K562 (cell line): ENCODE data around the gene FLAD1. TPM values are rescaled to one million over a fixed set of nuclear protein-coding genes. Genes with fewer than 3 reads are reported as not detected.

Source experiments
- CHD4 ChIP-seq: fragments of 200-600 bp; sonication (generic); IDR thresholded peaks from 3 replicates; pipeline ENCODE4 v1.6.1; 2012; ENCODE audit warnings: low read depth, mild to moderate bottlenecking, mixed read lengths, low read length, inconsistent platforms; ENCODE audit not compliant: insufficient read depth, insufficient replicate concordance, poor library complexity, severe bottlenecking
- ELF2 ChIP-seq: fragments of 250-450 bp; sonication (Bioruptor Pico); IDR thresholded peaks from 2 replicates; pipeline ENCODE4 v1.5.0; 2021; ENCODE audit warnings: mild to moderate bottlenecking
- EZH2 ChIP-seq: IDR thresholded peaks from 2 replicates; pipeline ENCODE4 v1.6.1; 2012; ENCODE audit warnings: low read depth, mild to moderate bottlenecking, inconsistent platforms, low read length, borderline replicate concordance
- HIVEP1 ChIP-seq: fragments of 250-450 bp; sonication (Bioruptor Pico); IDR thresholded peaks from 2 replicates; pipeline ENCODE4 v1.4.0; 2020; ENCODE audit warnings: mild to moderate bottlenecking
- JUND ChIP-seq, 2 experiments: IDR thresholded peaks; 2 replicates in 1 of 2; 3 replicates in 1 of 2; pipeline ENCODE4 v1.6.1; 2011; ENCODE audit warnings: borderline replicate concordance in 2 of 2, low read depth in 2 of 2, low read length in 2 of 2, improper control_type of control experiment in 1 of 2, missing biosample characterization in 1 of 2, missing genetic modification characterization in 1 of 2, missing genetic modification reagents in 1 of 2
- NBN ChIP-seq: fragments of 450-650 bp; IDR thresholded peaks from 2 replicates; pipeline ENCODE4 v1.6.1; 2016; ENCODE audit warnings: low read depth, mild to moderate bottlenecking
- NFATC3 ChIP-seq: fragments of 450-650 bp; IDR thresholded peaks from 2 replicates; pipeline ENCODE4 v1.6.1; 2017; ENCODE audit warnings: mild to moderate bottlenecking
- NR2C2 ChIP-seq, 2 experiments: fragments of 200-800 bp in 1 of 2; sonication (Bioruptor generic) in 1 of 2; sonication (generic) in 1 of 2; formaldehyde crosslinking in 1 of 2; IDR thresholded peaks; 2 replicates each; pipeline versions ENCODE4 v1.6.1 to v1.8.0; 2016 to 2022; ENCODE audit warnings: mild to moderate bottlenecking in 1 of 2, missing compliant biosample characterization in 1 of 2, missing genetic modification characterization in 1 of 2, missing genetic modification reagents in 1 of 2
- PRPF4 ChIP-seq: fragments of 200-400 bp; formaldehyde crosslinking; IDR thresholded peaks from one replicate; pipeline ENCODE4 v1.6.1; 2017; ENCODE audit warnings: low read length, low read depth, mild to moderate bottlenecking; ENCODE audit not compliant: insufficient read depth, poor library complexity, severe bottlenecking
- RUNX1 ChIP-seq: sonication (generic); IDR thresholded peaks from 2 replicates; pipeline ENCODE4 v1.6.1; 2016; ENCODE audit warnings: antibody characterized with exemption, low read depth
- STAT5B ChIP-seq: fragments of 250-450 bp; sonication (Bioruptor Pico); IDR thresholded peaks from 2 replicates; pipeline ENCODE4 v1.8.0; 2021; ENCODE audit warnings: mild to moderate bottlenecking, inconsistent platforms
- TAL1 ChIP-seq: fragments of 450-650 bp; IDR thresholded peaks from 2 replicates; pipeline ENCODE4 v1.6.1; 2016; ENCODE audit warnings: mild to moderate bottlenecking
- TEAD1 ChIP-seq, 2 experiments: fragments of 450-650 bp in 1 of 2; sonication (generic) in 1 of 2; formaldehyde crosslinking; IDR thresholded peaks; 2 replicates each; pipeline versions ENCODE4 v1.4.0 to v1.8.0; 2020 to 2022; ENCODE audit warnings: mild to moderate bottlenecking in 2 of 2, missing genetic modification reagents in 1 of 2
- ZNF584 ChIP-seq: fragments of 200-800 bp; sonication (Bioruptor generic); IDR thresholded peaks from 2 replicates; pipeline ENCODE4 v1.6.1; 2016; ENCODE audit warnings: low read depth, mild to moderate bottlenecking, missing genetic modification characterization, missing compliant biosample characterization
- polyA plus RNA-seq, 8 experiments: library from polyadenylated mRNA; depleted of rRNA in 4 of 8; stranded (reverse) in 5 of 8; unstranded in 3 of 8; fragments of >200 nt; fragmentation: Nextera tagmentation in 2 of 8; fragmentation: Illumina TruSeq in 1 of 8; extraction: Ambion mirVana in 2 of 8; extraction: Trizol in 1 of 8; gene quantifications; 2 replicates each; pipeline versions ENCODE4 v1.2.1 to v1.2.3, GENCODE V29; 2011 to 2014; ENCODE audit warnings: inconsistent platforms in 1 of 8, missing spikeins in 1 of 8
- total RNA-seq, 7 experiments: library from RNA; depleted of rRNA in 6 of 7; stranded (reverse); fragments of >200 nt in 6 of 7; fragmentation: Illumina TruSeq in 2 of 7; extraction: Trizol in 2 of 7; gene quantifications; 2 replicates each; pipeline versions ENCODE4 v1.2.1 to v1.2.3, GENCODE V29; 2011 to 2021; ENCODE audit warnings: low replicate concordance in 1 of 7
- TF ChIP-seq, protein P1 (sequence below): fragments of 450-650 bp; IDR thresholded peaks from 2 replicates; pipeline ENCODE4 v1.6.1; 2017; ENCODE audit warnings: antibody characterized with exemption, mild to moderate bottlenecking
- TF ChIP-seq, protein P2 (sequence below): fragments of 250-450 bp; sonication (Bioruptor Pico); IDR thresholded peaks from 2 replicates; pipeline ENCODE4 v1.4.0; 2020; ENCODE audit warnings: mild to moderate bottlenecking, moderate library complexity, borderline replicate concordance
- TF ChIP-seq, protein P3 (sequence below): sonication (generic); formaldehyde crosslinking; IDR thresholded peaks from 2 replicates; pipeline ENCODE4 v1.8.0; 2022; ENCODE audit warnings: mild to moderate bottlenecking, missing genetic modification reagents
- TF ChIP-seq, protein P4 (sequence below): fragments of 250-450 bp; sonication (Bioruptor Pico); IDR thresholded peaks from 2 replicates; pipeline ENCODE4 v1.8.0; 2021; ENCODE audit warnings: moderate library complexity, mild to moderate bottlenecking, inconsistent platforms

Gene FLAD1
- total and polyA plus RNA-seq, 9 of the 15 experiments (the other 6 are each of a cell fraction or from before 2014, with no cell fraction given), result 24.9 to 85.8 (median 67.0) TPM

DNA sequence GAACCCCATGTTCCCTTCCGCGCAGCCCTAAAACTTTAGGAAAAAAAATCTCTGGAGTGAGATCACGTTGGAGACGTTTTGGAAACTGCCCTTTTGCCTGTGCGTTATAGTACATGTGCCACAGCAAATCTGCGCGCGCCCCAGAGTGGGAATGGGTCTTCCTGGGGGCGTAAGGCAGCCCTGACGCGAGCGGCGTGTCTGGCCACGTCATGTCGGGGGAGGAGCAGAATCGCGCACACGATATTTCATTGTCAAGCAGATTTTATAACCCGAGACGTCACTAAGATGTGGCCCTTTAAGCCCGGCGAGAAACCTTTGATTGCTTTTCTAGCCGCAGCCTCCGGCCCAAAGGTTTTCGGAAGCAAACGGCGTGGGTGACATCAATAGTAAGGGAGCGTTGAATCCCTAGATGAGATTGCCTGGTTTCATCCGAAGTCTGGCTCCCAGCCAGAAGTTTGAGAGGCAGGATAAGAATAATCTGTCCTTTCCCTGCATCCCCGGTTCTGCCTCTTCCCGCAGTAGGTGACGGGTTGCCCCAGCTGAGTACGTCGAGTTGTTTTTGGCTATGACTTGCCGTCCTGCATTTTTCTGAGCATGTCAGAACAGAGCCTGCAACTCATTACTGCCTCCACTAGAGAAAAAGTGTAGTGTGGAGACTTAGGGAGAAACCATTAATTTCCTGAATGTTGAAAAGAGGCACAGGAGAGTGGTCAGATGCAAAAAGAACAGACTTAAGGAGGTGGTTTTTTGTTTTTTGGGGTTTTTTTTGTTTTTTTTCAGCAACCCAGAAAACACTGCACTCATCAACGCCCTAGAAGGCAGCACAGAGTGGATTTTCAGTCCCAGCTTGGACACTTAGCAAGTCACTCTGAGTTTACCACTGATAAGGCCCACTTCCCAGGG is 45.8 kb upstream of the FLAD1 start (continued):
- TF ChIP-seq CHD4, result no peak
- peak in 1 of 2 experiments; percentile 48; a peak in 2 of 4 replicates for TF ChIP-seq TEAD1 (CRISPR knock-in tag; IDR thresholded peaks at IDR 0.05)
- no peak for TF ChIP-seq EZH2
- TF ChIP-seq HIVEP1 (CRISPR knock-in tag), result no peak
- no peak for TF ChIP-seq ZNF584 (CRISPR knock-in tag)
- no peak for TF ChIP-seq STAT5B (CRISPR knock-in tag)
- peak; percentile 29; the same call in 1 of the 2 replicates for TF ChIP-seq TAL1
- TF ChIP-seq, protein P1, sequence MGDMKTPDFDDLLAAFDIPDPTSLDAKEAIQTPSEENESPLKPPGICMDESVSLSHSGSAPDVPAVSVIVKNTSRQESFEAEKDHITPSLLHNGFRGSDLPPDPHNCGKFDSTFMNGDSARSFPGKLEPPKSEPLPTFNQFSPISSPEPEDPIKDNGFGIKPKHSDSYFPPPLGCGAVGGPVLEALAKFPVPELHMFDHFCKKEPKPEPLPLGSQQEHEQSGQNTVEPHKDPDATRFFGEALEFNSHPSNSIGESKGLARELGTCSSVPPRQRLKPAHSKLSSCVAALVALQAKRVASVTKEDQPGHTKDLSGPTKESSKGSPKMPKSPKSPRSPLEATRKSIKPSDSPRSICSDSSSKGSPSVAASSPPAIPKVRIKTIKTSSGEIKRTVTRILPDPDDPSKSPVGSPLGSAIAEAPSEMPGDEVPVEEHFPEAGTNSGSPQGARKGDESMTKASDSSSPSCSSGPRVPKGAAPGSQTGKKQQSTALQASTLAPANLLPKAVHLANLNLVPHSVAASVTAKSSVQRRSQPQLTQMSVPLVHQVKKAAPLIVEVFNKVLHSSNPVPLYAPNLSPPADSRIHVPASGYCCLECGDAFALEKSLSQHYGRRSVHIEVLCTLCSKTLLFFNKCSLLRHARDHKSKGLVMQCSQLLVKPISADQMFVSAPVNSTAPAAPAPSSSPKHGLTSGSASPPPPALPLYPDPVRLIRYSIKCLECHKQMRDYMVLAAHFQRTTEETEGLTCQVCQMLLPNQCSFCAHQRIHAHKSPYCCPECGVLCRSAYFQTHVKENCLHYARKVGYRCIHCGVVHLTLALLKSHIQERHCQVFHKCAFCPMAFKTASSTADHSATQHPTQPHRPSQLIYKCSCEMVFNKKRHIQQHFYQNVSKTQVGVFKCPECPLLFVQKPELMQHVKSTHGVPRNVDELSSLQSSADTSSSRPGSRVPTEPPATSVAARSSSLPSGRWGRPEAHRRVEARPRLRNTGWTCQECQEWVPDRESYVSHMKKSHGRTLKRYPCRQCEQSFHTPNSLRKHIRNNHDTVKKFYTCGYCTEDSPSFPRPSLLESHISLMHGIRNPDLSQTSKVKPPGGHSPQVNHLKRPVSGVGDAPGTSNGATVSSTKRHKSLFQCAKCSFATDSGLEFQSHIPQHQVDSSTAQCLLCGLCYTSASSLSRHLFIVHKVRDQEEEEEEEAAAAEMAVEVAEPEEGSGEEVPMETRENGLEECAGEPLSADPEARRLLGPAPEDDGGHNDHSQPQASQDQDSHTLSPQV, result 0 out of 2 replicates have a peak, but pooled peaks have one; percentile 20
- peak; percentile 89 for TF ChIP-seq JUND (IDR thresholded peaks at IDR 0.05; ENCODE audit: borderline replicate concordance, low read depth, low read length)
- TF ChIP-seq JUND (tag; IDR thresholded peaks at IDR 0.05; ENCODE audit: borderline replicate concordance, low read depth, low read length), result no peak
- TF ChIP-seq, protein P2, sequence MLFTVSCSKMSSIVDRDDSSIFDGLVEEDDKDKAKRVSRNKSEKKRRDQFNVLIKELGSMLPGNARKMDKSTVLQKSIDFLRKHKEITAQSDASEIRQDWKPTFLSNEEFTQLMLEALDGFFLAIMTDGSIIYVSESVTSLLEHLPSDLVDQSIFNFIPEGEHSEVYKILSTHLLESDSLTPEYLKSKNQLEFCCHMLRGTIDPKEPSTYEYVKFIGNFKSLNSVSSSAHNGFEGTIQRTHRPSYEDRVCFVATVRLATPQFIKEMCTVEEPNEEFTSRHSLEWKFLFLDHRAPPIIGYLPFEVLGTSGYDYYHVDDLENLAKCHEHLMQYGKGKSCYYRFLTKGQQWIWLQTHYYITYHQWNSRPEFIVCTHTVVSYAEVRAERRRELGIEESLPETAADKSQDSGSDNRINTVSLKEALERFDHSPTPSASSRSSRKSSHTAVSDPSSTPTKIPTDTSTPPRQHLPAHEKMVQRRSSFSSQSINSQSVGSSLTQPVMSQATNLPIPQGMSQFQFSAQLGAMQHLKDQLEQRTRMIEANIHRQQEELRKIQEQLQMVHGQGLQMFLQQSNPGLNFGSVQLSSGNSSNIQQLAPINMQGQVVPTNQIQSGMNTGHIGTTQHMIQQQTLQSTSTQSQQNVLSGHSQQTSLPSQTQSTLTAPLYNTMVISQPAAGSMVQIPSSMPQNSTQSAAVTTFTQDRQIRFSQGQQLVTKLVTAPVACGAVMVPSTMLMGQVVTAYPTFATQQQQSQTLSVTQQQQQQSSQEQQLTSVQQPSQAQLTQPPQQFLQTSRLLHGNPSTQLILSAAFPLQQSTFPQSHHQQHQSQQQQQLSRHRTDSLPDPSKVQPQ (CRISPR knock-in tag), result no peak
- TF ChIP-seq PRPF4, result no peak
- peak; percentile 54; the same call in 1 of the 2 replicates for TF ChIP-seq NBN
- TF ChIP-seq RUNX1, result no peak
- no peak for TF ChIP-seq NR2C2 (CRISPR knock-in tag; IDR thresholded peaks at IDR 0.05)
- peak; percentile 57 for TF ChIP-seq NR2C2 (tag; IDR thresholded peaks at IDR 0.05)
- TF ChIP-seq, protein P3, sequence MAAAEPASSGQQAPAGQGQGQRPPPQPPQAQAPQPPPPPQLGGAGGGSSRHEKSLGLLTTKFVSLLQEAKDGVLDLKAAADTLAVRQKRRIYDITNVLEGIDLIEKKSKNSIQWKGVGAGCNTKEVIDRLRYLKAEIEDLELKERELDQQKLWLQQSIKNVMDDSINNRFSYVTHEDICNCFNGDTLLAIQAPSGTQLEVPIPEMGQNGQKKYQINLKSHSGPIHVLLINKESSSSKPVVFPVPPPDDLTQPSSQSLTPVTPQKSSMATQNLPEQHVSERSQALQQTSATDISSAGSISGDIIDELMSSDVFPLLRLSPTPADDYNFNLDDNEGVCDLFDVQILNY (CRISPR knock-in tag), result no peak
- TF ChIP-seq, protein P4, sequence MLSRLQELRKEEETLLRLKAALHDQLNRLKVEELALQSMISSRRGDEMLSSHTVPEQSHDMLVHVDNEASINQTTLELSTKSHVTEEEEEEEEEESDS (CRISPR knock-in tag), result no peak
- no peak for TF ChIP-seq NFATC3
- TF ChIP-seq ELF2 (CRISPR knock-in tag), result no peak
